Coronary artery (tissue), 2 donors: Measurements from ENCODE around the gene LIN52.

ENCODE experiments used
- DNase-seq: peaks from one replicate; pipeline ENCODE4 v3.0.0-alpha.2; 2017; ENCODE audit warnings: low spot score
- H3K27ac ChIP-seq, 2 donors: fragments of 200-600 bp; sonication (generic); one replicate each; pipeline ENCODE4 v1.5.1; 2016 to 2019
- H3K4me3 ChIP-seq: fragments of 200-600 bp; sonication (generic); 2 replicates; pipeline ENCODE4 v1.5.1; 2016; ENCODE audit warnings: mild to moderate bottlenecking, moderate library complexity
- TF ChIP-seq, protein P1 (sequence below): fragments of 200-600 bp; sonication (generic); IDR thresholded peaks from one replicate; pipeline ENCODE4 v1.5.1; 2019; ENCODE audit warnings: antibody characterized with exemption

Gene LIN52

DNA sequence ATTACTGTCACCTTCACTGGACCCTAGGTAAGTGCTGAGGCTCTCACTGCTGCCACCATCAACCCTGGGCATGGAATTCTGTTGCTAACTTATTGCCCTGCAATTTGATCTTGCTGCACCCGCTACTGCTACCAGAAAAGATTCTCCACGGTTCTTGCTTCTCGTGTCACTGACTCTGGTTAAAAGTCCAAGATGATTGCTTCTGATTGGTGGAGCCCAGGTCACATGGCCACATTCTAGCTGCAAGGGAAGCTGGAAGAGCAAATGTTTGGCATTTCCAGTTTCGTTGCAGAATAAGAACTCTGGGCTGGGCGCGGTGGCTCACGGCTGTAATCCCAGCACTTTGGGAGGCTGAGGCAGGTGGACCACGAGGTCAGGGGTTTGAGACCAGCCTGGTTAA, 147.0 kb downstream of the LIN52 start:
- DNase-seq, result no peak
- TF ChIP-seq, protein P1, sequence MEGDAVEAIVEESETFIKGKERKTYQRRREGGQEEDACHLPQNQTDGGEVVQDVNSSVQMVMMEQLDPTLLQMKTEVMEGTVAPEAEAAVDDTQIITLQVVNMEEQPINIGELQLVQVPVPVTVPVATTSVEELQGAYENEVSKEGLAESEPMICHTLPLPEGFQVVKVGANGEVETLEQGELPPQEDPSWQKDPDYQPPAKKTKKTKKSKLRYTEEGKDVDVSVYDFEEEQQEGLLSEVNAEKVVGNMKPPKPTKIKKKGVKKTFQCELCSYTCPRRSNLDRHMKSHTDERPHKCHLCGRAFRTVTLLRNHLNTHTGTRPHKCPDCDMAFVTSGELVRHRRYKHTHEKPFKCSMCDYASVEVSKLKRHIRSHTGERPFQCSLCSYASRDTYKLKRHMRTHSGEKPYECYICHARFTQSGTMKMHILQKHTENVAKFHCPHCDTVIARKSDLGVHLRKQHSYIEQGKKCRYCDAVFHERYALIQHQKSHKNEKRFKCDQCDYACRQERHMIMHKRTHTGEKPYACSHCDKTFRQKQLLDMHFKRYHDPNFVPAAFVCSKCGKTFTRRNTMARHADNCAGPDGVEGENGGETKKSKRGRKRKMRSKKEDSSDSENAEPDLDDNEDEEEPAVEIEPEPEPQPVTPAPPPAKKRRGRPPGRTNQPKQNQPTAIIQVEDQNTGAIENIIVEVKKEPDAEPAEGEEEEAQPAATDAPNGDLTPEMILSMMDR, result no peak
- Histone ChIP-seq H3K4me3 (no peak overlapping the region), H3K27ac (no peak overlapping the region)

DNA sequence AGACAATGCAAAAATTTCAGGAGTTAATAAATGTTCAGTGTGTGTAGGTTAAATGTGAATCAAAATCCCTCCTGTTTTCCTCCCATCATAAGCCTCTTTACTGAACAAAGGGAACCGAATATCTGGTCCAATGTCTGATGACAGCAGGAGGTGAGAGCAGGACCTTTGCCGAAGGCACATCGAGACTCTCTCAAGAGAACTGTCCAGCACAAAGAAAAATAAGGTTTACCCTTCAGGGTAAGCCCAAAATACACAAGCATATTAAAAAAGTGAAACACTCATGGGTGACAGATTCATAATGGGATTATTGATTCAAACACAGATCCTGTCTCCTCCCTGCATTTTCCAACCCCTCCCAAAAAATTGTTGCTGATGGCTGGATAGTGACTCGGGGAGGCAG, 150.3 kb downstream of the LIN52 start:
- TF ChIP-seq, protein P1, result no peak
- H3K4me3 ChIP-seq, result no peak overlapping the region
- DNase-seq, result no peak
- H3K27ac ChIP-seq, result no peak overlapping the region

DNA sequence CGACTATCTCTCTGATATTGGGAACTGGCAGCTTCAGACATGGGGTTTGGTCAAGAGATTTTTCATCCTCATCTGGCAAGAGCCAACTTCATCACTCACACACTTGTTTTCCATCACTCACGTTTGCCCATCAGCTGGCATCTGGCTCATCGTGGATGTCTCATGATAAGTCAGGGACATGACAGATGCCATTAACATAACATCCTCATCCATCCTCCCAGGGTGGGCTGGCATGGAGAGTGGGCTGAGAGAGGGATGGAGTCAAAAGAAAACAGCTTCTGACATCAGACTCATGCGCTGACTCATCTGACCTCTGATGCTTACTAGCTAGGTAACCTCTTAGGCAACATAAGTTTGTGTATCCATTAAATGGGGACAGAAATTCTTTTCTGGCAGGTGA, 152.7 kb downstream of the LIN52 start:
- Histone ChIP-seq H3K4me3 (no peak overlapping the region), H3K27ac (no peak overlapping the region)
- no peak for DNase-seq
- TF ChIP-seq, protein P1, result no peak

DNA sequence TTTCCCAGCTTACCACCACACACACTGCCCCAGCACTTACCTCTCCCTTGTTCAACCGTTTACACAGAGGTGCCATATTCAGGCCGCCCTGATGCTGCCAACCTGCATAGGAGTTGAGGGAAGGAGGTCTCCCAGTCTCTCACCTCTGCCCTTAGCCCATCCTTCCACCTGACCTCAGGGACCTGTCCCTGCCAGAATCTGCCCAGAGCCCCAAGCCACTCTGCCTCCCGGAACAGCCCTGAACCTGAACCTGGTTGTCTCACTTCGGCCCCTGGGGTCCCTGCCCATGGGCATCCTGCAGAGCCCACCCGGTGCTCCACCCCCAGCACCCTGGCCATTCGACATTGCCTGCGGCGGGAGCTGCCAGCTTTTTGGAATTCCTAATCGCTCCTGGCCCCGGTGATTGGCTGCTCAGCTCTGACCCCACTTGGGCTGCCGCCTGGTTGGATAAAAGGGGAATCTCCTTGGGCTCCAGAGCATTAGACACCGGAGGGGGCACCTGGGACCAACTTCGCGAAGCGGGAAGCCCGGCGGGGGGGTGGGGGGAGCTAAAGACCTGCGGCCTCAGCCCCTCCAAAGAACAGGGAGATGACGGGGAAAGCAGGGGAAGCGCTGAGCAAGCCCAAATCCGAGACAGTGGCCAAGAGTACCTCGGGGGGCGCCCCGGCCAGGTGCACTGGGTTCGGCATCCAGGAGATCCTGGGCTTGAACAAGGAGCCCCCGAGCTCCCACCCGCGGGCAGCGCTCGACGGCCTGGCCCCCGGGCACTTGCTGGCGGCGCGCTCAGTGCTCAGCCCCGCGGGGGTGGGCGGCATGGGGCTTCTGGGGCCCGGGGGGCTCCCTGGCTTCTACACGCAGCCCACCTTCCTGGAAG, 154.5 kb downstream of the LIN52 start, which contains the start of gene VSX2:
VSX2 (plus strand) TSS at position 476 of the 874 bp plus-strand sequence; CDS start at position 589, 113 bp downstream.
- TF ChIP-seq, protein P1, result no peak
- Histone ChIP-seq H3K4me3 (peak within 1 kb of the TSS; percentile 61), H3K27ac (no peak within 1 kb of the TSS)
- no peak for DNase-seq

DNA sequence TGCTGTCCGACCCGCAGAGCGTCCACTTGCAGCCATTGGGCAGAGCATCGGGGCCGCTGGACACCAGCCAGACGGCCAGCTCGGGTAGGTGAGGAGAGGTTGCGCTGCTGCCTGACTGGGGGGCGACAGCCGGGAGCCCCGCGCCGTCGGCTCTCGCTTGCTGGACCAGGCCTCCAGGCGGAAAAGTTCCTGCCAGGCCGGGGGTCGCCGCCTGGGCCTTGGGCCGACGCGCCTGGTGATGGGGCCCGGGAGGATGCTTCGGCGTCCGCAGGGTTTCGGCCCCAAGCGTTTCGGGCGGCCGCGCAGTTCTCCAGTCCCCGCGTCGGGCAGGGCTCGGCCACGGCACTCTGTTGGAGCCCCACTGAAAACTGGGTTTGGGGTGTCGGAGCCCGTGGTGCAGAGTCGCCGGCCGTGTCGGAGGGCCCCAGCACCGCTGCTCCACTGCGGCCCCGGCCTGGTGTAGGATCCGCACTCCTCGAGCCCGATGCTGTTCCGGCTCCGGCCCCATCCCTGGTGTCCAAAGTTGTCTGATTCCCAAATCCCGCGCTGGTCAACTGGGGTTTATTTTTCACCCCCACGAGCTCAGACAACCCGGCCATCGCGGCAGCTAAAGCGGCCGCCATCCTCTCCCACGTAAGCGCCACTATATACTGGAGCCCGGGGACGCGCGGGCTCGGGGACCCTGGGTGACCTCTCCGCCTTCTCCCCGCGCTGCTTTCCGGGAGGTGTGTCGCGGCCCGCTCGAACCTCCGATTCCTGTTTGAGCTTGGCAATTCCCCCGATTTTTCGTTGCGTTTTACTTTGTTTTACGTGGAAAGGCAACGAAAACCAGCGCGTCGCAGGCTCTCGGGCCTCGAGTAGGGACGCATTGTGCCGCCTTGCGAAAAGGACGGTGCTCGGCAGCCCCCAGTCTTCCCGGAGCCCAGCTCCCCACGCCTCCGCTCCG, 155.4 kb downstream of the LIN52 start:
- TF ChIP-seq, protein P1, result no peak
- no peak overlapping the region for H3K27ac ChIP-seq
- DNase-seq, result no peak
- H3K4me3 ChIP-seq, result peak overlapping the region; percentile 61

DNA sequence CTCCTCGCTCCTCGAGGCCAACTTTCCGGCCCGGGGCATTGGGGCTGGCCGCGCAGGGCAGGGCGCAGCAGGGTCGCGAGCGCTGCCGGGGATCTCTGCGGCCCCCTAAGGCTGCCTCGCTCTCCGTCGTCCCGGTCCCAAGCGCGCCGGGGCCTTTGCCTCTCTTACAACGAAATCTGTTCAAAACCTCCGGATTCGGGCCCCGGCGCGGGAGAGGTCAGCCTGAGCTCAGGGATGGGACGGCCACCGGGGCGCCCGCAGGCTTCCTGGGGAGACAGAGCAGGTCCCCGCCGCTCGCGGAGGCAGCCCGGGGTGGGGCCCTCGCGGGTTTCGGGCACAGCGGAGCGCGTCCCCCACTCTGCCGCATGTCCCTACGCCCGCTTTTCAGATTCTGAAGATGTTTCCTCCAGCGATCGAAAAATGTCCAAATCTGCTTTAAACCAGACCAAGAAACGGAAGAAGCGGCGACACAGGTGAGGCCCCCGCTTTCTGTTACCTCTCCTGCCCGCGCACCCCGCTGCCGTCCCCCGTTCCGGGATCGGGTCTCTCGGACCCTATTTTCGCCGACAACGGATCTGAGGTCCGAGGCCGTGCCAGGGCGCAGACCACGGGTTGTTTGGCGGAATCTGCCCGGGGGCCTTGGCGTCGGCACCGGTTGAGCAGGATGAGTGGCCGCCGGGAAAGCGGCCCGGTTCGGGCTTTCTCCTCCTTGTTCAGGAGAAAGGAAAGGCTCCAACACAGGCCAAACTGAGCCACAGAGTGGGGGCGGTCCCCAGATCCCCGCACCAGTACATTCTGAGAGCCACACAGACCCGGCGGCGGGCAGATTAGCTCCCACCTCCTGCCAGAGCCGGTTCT, 156.3 kb downstream of the LIN52 start:
- TF ChIP-seq, protein P1, result no peak
- Histone ChIP-seq H3K4me3 (peak overlapping the region; percentile 61), H3K27ac (no peak overlapping the region)
- DNase-seq, result no peak
